Hepatocyte (in vitro differentiated cells): ENCODE data around the gene VPS13D.

Experiments
- EZH2 ChIP-seq: fragments of 200-600 bp; sonication (generic); IDR thresholded peaks from 2 replicates; pipeline ENCODE4 v1.6.1; 2016; ENCODE audit warnings: antibody characterized with exemption, mild to moderate bottlenecking, borderline replicate concordance
- EZH2phosphoT487 ChIP-seq: fragments of 200-600 bp; sonication (generic); IDR thresholded peaks from one replicate; pipeline ENCODE4 v1.6.1; 2018; ENCODE audit warnings: antibody characterized with exemption, mild to moderate bottlenecking, low read depth, moderate library complexity; ENCODE audit not compliant: unreplicated experiment, severe bottlenecking
- TF ChIP-seq, protein P1 (sequence below): fragments of 200-600 bp; sonication (generic); IDR thresholded peaks from 2 replicates; pipeline ENCODE4 v1.5.1; 2016; ENCODE audit warnings: antibody characterized with exemption, mild to moderate bottlenecking; ENCODE audit not compliant: poor library complexity

DNA sequence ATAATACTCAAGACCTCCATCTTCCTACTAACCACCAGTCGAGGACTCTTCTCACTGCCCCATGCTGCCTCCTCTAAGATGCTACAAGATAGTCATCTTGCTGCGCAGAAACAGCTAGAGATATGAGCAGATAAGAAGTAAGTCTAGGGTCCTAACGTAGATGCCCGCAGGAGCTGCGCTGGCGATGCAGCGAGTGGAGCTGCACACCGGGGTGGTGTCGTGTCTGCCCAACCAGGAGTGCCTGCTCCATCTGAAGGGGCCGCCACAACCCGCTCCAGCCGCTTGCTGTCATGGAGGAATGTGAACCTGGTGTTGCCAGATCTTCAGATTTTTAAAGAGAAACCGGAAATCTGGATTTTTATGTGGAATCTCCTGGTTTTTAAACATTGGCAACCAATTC is 175.1 kb downstream of the VPS13D start:
- TF ChIP-seq, protein P1, sequence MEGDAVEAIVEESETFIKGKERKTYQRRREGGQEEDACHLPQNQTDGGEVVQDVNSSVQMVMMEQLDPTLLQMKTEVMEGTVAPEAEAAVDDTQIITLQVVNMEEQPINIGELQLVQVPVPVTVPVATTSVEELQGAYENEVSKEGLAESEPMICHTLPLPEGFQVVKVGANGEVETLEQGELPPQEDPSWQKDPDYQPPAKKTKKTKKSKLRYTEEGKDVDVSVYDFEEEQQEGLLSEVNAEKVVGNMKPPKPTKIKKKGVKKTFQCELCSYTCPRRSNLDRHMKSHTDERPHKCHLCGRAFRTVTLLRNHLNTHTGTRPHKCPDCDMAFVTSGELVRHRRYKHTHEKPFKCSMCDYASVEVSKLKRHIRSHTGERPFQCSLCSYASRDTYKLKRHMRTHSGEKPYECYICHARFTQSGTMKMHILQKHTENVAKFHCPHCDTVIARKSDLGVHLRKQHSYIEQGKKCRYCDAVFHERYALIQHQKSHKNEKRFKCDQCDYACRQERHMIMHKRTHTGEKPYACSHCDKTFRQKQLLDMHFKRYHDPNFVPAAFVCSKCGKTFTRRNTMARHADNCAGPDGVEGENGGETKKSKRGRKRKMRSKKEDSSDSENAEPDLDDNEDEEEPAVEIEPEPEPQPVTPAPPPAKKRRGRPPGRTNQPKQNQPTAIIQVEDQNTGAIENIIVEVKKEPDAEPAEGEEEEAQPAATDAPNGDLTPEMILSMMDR = no peak
- TF ChIP-seq EZH2 (no peak), EZH2phosphoT487 (no peak)
